Stimulated activated CD4-positive, alpha-beta T cell treated with anti-CD3 and anti-CD28 coated beads, Interleukin-12 subunit alpha, Interleukin-12 subunit beta, amount 100 ng/mL, for 4 hours (primary cell): Measurements from ENCODE around the gene RBM19.

ENCODE experiments used
- DNase-seq: peaks from one replicate; pipeline ENCODE4 v3.0.0-alpha.2; 2020

Gene RBM19

DNA sequence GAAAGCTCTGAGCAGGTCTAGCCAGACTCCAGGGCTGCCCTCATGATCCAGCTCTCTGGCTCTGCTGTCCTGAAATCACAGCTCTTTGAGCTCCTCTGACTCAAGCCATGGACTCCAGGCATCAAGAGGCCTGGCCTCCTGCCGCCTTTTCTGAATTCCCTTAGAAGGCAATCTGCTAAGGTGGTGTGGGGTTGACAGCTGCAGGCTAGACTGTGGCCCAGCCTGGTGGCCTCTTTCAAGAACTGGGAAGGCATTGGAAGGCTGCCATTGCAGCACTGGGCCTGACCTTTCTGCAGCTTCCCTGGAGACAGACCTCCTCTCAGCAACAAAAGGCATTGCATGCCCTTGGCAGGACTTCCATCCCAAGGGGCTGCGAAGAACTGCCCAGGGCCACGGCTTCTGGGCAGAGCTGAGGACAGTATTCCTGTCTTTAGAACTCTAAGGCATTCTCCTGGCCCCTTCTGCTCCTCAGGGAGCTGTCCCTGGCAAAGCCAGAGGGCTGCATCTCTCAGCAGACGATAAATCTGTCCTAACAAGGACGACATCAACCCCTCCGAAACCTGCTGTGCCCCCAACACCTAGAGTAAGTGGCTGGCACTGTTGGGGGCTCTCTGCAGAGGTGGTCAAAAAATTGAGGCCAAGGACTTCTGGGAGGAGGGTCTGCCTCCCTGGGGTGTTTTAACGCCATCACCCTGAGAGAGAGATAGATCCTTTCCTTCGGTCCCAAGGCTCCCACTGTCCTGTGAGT is 115.6 kb downstream of the RBM19 start:
- no peak for DNase-seq

DNA sequence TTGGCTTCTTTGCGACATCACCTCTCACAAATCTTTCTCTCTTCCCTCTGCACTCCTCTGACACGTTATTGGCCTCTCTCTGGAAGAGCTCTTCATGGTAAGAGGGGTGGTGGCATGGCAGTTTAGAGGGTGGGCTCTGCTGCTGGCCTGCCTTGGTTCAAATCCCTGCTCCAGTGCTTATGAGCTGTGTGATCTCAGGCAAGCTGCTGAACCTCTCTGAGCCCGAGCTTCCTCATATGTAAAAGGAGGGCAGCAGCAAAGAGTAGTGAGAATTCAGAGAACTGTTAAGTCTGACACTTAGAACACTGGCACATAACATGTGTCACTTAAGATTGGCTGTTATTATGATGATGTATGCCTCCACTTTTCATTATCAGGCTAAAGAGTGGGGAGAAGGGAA is 118.3 kb downstream of the RBM19 start:
- no peak for DNase-seq

DNA sequence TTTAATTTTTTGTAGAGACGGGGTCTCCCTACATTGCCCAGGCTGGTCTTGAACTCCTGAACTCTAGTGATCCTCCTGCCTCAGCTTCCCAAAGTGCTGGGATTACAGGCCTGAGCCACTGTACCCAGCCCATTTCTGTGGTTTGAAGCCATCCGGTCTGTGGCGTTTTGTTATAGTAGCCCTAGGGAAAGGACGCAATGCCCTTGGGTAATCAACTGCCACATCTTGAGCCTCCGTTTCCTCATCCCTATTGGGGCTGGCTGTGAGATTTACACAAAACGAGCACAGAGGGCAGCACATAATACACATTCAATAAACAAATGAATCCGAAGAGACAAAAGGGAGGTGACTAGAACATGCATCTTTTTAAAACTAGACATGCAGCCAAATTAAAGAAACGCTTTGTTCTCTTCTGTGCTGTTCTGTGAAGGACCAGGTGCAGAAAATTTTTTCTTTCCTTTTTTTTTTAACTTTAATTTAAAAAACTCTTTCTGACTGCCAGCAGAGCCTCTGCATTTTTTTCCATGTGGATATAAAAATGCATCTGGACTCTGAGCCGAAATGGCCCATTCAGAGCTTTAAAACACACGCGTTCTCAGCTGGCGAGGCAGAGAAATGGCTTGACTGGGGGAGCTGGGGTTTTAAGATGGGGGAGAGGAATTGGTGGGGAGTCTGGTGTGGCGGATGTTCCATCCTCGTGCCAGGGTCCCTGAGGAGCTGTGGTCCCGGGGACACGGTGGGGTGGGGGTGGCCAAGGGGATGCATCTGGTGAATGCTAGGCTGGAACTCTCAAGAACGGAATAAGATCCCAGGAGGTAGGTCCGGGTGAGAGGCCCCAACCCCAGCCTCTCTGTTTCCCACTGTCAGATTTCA is 119.0 kb downstream of the RBM19 start:
- DNase-seq = no peak

DNA sequence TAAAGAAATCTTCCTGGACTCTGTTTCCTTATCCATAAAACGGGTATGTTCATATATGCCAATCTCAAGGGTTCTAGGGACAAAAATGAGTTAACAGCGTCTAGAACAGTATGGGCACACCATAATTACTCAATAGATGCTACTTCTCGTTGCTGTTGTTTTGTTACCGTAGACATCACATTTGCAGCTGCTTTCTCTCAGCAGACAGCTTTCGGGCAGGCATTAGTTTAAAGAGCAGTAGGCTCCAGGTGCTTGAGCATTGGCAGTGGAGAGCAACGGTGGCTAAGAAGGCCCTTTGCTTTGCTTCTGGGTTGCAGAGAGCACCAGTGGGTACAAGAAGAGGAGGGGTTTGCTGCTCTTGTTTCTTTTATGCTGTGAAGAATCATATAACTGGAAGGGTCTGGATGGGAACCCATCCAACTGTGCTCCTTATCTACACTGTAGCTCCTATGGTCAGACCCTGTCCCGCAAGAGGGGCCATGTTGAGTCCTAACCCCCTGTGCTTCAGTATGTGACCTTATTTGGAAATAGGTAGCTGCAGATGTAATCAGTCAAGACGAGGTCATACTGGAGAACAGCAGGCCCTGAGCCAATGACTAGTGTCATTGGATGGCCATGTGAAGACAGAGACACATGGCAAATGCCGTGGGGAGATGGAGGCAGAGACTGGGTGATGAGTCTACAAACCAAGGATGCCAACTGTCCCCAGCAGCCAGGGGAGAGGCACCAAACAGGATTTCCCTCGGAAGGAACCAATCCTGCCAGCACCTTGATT is 120.0 kb downstream of the RBM19 start:
- DNase-seq = no peak

DNA sequence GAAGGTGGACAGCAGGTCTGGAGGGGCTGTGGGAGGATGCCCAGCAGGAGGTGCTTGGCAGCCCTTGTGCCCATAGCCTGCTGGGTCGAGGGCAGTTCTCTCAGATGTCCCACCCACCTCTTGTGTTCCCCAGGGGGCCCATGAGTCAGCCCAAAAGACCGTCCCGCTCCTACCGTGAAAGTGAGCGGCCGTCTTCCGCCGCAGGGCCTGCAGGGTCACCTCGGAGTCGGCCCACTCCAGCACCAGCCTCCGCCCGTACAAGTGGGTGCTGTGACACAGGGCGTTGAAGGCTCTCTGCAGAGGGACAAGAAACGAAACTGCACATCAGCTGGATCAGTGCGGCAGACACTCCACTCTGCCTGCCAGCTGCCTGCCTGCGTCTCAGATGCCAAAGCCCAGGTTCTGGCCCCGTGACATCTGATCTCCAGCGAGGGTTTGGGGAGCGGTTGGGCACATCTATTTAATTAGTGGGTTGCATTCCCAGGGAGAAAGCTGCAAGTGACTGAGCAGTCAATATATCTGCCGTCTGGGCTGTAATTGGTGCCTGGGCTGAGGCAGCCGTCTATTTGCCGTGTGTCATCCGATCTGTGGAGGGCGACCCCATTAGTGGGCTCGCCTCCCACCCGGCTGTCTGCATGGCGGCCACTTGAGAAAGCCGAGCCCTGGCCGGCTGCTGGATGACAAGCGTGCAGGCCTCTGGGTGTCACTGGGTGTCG is 121.5 kb downstream of the RBM19 start:
- DNase-seq = no peak

DNA sequence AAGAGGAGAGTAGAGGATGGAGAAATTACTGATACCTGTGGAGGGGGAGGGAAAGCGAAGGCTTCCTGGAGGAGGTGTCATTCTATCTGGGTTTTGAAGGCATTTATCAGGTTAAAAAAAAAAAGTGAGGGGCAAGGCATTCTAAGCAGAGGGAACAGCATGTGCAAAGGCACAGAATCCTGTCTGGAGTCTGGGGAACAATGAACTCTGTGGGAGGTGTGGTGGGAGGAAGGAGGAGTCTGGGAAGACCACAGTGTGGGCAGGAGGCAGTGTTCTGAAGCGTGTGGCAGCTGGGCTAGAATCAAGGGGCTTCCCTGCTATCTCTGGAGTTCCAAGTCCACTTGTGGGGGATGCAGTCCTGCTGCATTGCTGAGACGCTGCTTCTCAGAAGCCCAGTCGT is 123.4 kb downstream of the RBM19 start:
- DNase-seq = no peak

DNA sequence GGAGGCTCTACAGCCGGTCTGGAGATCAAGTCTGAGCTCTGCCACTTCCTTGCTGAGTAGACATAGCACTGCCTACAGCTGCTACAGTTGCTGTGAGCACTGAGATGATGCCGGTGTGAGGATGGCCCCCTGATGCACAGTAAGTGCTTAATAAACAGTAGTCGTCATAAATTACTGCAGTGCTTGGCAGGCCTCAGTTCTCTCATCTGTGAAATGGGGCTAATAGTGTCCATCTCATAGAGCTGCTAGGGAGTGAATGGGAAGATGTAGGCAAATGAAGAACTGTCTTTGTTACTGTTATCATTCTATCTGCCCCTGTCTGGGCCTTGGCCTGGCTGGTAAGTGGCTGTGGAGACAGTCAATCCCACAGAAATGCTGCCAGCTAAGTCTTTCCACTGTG is 124.3 kb downstream of the RBM19 start:
- DNase-seq = no peak

DNA sequence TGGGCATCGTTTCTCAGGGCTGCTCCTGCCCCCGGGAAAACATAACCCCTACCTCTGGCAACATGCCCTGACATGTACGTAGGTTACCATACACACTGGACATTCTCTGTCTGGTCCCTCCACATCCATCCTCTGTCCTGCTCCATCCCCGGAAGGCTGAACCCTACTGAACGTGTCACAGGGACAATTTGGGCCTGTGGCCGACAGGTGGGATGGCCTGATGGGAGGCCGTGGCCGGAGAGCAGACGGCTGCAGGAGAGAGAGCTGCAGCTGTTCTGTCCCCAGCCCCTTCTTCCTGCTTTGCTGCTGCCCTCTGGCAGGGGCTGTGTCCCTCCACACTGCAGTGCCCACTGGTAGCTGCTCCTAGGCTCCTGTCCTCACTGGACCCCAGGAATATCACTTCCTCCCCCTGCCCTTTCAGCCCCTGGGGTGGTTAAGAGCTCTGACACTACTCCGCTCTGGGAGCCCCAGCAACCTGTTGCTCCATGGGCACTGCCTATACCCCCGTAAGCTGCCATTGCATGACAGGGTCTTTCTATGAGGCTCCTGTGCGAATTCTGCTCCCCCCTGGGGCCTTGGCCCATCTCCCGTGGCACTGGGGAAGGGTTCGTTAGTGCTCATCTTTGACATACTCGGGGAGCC is 125.6 kb downstream of the RBM19 start:
- DNase-seq = no peak

DNA sequence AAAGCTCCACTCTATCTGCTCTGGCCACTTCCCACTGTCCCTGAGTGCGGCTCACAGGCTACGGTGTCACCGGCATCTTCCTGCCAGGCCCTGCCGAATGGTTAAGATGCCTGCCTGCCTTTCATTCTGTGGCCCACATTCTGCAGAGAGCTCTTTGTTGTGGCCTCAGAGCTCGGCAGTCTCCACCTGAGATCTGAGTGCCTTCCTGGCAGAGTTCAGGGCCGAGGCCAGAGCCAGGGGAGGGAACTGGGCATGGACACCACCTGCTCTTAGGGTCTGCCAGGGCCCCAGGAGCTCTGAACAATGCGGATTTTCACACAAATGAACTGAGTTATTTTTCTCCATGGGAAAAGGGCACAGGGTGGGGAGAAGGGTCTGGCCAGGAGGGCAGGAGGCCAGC is 127.2 kb downstream of the RBM19 start:
- no peak for DNase-seq

DNA sequence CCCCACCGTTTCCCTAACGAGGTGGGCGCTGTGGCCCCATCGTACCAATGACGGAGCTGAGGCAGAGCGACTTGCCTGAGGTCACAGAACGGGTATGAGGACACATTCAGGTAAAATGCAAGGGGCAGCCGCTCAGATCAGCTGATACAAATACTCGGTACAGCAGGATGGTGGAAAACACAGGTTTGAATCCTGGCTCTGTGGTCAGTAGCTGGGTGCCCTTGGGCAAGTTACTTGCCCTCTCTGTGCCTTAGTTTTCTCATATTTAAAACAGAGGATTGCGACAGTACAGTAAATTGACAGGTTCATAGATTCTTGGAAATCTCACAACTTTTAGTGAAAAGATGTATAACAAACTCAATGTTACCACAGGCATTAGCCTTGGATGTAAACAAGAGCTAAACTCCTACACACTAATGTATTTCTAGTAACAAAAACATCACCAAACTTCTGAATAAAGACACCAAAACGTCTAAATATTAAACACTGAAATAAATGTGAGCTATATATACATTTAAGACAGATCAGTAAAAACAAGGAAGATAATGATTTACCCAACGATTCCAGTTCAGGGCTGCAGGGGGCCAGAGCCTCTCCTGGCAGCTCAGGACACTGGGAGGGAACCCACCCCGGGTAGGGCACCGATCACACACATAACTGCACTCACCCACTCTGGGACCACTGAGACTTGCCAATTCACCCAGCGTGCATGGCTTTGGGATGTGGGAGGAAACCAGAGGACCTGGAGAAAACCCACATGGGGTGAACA is 128.4 kb downstream of the RBM19 start:
- no peak for DNase-seq

DNA sequence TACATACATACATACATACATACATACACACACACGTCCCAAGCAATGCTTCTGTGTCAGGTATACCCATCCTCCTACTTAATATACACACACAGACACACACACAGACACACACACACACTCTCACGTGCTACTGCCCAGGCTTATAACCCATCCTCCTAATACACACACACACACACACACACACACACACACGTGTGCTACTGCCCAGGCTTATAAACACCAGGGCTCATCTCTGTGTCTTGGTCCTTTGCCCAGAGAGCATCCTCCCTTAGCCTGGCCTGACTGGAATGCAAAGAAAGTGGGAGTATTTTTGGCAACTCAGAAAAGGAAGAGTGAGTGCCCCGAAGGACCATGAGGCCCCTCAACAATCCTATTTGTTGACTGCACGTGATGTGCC is 129.0 kb downstream of the RBM19 start:
- no peak for DNase-seq

DNA sequence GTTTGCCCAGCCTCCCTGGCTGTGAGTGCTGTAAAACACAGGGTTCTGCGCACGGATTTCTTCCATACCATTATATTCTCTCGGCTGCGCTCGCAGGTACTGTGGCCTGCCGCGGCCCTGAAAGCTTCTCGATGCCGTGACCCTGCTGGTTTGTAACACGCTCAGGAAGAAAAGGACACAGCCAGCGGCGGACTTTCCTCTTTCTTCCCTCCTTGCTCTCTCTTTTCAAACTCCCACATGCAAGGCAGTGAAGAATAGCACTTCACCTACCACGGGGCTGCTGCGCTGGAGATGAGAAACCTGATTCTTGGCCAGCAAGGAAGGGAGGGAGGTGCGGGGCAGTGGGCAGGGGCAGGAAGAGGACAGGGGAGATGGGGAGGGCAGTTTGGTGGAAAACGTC is 130.2 kb downstream of the RBM19 start:
- no peak for DNase-seq

DNA sequence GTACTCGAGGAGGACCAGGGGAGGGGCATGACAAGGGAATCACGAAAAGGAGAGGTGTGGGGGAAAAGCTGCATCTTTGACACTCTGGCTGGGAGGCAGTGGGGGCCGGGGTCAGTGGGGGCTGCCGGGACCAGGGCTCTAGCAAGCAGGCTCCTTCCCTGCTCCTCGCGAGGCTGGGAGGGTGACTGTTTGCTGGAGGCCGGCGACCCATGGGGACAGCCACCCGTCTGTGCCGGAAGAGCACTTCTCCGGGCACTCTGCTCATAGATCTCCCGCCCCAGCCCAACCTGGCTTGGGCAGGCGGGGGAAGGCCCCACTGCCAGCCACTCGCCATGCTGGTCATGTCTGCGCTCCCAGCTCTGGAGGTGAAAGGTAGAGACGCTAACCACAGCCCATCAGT is 130.7 kb downstream of the RBM19 start:
- no peak for DNase-seq

DNA sequence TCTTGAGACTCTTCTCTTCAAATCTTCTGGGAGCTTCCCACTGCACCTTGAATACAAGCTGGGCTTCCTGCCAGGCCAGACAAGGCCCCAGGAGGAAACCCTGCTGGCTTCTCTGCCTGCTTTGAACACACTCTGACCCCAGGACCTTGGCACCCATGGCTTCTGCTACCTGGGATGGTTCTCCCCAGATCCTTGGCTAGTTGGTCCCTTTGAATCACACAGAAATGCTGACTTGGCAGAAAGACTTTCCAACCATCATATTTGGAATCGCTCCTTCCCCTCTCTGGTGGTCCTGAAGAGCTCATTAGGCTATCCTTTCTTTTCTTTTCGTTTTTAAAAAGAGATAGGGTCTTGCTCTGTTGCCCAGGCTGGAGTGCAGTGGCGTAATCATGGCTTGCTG is 132.7 kb downstream of the RBM19 start:
- DNase-seq = no peak

DNA sequence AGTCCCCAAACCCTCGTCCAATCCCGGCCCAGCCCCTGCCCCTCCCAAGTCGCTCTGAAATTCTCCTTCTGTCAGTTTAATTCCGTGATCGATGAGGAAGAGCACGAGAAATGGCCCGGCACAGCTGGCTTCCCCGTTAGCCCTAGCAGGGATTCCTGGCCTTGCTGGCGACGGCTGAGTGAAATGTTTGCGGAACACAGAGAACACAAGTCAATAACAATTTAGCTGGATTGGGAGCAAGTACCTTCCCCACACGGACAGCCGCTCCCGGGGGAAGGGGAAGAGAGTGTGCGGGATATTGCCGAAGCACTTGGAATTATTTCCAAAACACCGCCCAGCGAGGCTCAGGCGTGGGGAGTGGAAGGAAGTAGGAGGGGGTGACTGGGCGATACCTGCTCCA is 134.6 kb downstream of the RBM19 start:
- no peak for DNase-seq

DNA sequence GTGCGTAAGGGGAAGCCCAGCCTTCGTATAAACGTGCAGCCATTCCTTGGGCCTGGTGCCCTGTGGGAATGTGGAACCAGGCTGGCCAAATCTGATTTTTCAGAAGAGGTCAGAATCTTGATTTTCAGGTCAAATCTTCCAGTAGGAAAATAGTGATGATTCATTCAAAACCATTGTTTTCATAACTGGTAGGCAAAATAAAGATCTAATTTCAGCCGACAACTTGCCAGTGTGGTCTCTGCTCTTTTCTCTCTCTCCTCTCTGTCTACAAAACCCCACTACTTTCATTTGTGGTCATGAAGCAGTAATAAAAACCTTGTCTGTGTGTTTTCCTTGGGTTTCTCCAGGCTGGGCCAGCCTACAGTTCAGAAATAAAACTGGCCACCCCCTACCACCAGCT is 135.1 kb downstream of the RBM19 start:
- no peak for DNase-seq

DNA sequence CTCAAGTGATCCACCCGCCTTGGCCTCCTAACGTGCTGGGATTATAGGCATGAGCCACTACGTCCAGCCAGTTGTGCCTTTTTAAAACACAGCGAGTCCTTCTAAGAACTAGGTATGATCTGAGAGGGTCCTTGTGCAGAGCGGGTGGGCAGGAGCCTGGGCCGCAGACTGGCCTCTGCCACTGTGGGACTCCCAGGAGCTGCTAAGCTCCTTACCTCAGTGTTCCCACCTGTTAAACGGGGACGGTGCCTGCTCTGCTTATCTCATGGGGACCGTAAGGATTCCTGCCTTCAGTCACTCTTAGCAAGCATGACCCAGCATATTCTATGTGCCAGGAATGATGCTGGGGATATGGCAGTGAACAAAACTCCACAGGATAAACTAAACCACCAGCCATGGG is 136.9 kb downstream of the RBM19 start:
- no peak for DNase-seq

DNA sequence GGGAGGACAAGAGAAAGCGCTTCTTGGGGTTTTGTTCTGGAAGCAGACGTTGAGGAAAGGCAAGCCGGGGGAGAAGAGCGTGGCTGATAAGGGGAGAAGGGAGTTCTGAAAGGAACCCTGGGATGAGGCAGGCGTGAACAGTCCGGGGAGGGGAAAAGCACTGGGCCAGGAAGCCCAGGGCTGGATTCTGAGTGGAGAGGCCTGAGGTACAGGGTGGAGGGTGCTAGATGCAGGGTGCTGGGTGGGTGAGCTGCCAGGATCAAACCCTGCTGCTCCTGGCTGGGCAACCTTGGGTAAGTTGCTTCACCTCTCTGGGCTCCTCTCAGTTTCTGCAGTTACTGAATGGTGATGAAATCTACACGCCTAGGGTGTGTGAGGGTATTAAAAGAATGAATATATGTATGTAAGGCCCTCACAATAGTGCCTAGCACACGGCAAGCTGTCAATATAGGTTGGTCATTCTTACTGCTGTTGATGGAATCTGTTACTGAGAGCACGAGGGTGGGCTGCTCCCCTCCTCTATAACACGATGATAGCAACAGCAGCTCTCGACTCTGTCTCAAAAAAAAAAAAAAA is 138.5 kb downstream of the RBM19 start:
- no peak for DNase-seq

DNA sequence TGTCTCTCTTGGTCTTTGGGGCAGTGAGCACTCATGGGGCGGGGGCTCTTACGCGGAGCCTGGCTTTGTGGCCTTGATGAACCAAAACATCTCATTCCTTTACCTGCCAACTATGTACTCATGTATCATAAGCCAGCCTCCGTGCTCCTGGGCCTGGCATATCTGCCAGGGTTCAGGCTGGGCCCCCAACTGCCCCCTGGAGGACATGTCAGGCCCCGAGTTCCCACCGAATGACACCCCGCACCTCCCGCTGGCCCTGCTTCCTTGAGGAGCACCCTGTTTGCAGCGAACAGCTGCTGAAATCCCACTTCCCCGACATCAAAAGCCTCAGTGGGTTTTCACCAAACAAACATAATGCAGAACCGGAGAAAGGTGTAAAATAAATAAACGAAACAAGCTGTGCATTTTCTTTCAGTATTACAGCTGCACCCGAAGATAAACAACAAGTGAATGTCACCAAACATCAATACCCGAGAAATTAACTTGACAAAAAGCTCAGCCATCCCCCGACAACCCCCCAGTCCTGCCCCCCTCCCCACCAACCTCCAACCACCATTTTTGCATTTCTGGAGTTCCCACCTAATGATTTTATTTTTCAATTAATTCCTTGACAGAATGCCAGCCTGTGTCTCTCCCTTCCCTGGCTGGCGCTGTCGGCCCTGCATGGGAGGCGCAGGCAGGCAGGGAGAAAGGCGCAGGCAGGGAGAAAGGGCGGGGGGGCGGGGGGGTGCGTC is 139.2 kb downstream of the RBM19 start:
- no peak for DNase-seq

DNA sequence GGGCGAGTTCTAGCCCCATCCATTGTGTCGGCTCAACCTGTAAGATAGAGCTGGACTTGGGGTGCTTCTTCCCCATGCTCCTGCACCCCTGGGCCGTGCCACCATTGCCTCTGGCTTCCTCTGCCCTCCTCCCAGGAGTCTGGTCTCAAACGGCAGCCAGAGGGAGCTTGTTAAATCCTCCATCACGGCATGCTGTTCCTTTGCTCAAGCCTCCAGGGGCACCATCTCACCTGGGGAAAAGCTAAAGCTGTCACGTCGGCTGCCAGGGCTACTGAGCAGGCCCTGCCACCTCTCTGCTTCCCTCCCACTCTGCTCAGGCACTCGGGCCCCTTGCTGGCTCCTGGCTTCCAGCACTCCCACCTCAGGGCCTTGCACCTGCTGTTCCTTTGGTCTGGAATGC is 140.4 kb downstream of the RBM19 start:
- DNase-seq = no peak

DNA sequence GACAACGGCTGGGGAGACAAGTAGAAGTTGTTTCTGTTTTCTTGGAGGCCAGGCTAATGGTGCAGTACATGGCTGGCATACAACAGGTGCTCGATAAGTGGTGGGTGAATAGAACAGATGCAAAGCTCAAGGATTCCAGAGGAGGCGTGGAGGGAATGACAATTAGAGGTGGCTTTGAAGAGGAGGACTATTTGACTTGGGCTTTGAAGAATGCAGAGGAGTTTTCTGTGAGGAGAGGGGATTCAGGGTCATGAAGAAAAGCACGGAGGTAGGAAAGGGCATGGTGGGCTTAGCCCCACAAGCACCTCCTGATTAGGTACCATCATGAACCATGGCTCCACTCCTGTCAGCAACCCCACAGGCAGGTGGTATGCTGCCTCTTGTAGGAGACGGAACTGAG is 142.3 kb downstream of the RBM19 start:
- no peak for DNase-seq
